Femur (tissue), 1 donor: ENCODE results near the gene ABCC3.
"Not testable (repeated sequence)": the region's sequence is repeated elsewhere in the genome, so short reads cannot be mapped to it uniquely, and the experiment has no call there.

Experiments used
- DNase-seq: peaks from one replicate; pipeline ENCODE4 v3.0.0-alpha.2; 2017

The ABCC3 gene

DNA sequence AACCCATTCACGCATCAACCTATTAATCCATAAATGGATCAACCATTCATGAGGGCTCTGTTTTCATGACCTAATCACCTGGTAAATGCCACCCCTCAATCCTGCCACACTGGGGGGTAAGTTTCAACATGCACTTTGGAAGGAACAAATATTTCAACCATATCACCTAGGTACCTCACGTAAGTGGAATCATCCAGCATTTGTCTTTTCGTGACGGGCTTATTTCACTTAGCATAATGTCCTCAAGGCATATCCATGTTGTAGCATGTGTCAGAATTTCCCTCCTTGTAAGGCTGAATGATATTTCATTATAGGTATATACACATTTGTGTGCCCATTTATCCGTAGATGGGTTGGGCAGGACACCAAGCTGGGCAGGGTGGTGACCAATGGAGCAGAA lies 37.4 kb downstream of the ABCC3 start:
- DNase-seq, result no peak

DNA sequence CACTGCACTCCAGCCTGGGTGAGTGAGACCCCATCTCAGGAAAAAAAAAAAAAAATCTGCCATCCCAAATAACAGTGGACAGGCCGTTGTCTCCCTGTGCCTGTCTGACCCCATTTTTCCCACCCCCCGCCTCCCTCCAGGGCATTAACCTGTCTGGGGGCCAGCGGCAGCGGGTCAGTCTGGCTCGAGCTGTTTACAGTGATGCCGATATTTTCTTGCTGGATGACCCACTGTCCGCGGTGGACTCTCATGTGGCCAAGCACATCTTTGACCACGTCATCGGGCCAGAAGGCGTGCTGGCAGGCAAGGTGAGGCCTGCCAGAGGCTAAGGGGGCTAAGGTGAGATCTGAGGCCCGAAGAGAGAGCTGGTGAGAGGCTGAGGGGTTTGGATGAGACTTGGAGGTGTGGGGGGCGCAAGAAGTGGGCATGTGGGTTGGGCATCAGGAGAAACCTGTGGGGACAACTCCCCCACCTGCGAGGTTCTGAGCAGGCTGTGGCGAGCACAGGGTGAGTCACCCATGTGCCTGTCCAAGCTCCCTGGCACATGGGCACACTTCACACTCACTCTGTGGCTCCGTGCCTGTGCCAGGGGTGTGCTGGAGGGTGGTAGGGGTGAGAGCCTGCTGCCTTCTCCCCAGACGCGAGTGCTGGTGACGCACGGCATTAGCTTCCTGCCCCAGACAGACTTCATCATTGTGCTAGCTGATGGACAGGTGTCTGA lies 38.3 kb downstream of the ABCC3 start:
- peak; percentile 11 for DNase-seq

DNA sequence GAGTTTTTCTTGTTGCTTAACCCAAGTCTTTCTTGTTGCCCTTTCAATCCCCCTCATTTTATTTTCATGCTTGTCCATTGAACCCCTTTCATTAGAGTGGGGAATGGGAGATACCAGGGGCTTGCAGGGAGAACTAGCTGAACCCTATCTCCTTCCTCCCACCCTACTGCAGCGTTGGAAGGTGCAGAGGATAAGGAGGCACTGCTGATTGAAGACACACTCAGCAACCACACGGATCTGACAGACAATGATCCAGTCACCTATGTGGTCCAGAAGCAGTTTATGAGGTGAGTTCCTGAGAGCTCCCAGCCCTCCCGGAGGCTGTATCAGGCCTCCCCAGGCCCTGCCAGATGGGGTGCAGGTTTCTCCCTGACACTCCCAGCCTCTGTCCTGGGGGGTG lies 40.5 kb downstream of the ABCC3 start:
- DNase-seq, result no peak

DNA sequence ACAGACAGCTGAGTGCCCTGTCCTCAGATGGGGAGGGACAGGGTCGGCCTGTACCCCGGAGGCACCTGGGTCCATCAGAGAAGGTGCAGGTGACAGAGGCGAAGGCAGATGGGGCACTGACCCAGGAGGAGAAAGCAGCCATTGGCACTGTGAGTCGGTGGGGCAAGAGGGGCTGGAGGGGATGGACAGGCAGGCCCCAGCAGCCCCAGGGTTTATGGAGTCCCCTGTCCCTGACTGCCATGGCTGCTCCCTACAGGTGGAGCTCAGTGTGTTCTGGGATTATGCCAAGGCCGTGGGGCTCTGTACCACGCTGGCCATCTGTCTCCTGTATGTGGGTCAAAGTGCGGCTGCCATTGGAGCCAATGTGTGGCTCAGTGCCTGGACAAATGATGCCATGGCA lies 40.9 kb downstream of the ABCC3 start:
- DNase-seq, result no peak

DNA sequence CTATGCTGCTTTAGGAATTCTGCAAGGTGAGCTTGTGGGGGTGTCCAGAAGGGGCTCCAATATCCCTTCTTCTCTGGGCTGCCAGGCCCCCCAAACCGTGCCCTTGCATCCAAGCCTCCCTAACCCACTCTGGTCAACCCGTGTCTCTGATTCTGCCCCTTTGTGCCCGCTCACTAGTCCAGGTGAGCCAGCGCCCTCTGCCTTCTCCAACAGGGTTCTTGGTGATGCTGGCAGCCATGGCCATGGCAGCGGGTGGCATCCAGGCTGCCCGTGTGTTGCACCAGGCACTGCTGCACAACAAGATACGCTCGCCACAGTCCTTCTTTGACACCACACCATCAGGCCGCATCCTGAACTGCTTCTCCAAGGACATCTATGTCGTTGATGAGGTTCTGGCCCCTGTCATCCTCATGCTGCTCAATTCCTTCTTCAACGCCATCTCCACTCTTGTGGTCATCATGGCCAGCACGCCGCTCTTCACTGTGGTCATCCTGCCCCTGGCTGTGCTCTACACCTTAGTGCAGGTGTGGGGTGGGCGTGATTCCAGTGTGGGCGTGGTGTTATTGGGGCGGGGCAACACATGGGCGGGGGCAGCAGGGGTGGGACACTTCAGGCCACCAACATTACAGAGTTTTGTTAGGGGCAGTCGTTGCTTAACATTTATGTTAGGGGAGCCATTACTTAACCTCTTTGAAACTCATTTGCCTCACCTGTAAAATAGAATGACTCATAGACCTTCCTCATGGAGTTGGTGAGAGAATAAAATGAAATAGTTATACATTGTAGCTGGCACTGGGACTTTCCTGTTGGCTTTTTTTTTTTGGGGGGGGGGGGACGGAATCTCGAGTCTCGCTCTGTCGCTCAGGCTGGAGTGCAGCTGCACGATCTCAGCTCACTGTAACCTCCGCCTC lies 41.6 kb downstream of the ABCC3 start:
- no peak for DNase-seq

DNA sequence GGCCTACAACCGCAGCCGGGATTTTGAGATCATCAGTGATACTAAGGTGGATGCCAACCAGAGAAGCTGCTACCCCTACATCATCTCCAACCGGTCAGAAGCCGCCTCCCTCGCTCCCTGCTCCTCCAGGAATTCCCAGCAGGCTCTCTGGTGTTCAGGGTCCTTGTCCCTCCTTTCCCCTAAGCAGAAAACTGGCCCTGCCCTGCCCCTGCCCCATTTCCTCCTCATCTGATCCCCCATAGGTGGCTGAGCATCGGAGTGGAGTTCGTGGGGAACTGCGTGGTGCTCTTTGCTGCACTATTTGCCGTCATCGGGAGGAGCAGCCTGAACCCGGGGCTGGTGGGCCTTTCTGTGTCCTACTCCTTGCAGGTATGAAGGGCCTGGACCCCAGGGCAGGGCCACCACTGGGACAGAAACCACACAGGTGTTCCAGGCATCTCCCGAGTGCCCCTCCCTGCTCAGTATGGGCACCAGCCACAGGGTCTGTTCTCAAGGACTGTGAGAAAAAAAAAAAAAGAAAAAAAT lies 43.2 kb downstream of the ABCC3 start:
- no peak for DNase-seq

DNA sequence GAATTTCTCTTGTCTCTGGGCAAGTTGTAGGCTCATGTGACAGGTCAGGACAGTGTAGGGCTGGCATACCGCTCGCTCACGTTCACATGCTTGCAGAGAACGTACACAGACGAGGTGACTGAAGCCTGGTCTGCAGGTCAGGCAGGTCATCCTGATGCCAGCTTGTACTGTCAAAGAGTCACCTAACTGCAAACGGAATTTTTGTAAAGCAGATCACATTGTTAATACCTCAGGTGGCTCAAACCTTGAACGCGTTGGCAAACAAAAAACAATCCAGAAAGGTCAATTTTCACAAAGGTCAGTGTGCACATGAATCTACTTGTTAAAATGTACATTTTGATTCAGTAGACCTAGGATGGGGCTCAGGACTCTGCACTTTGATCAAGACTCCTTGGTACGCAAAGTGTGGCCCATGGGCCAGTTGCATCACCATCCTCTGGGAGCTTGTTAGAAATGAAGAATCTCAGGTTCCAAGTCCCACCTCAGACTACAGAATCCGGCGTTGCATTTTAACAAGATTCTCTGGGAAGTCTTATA lies 44.4 kb downstream of the ABCC3 start:
- DNase-seq, result no peak

DNA sequence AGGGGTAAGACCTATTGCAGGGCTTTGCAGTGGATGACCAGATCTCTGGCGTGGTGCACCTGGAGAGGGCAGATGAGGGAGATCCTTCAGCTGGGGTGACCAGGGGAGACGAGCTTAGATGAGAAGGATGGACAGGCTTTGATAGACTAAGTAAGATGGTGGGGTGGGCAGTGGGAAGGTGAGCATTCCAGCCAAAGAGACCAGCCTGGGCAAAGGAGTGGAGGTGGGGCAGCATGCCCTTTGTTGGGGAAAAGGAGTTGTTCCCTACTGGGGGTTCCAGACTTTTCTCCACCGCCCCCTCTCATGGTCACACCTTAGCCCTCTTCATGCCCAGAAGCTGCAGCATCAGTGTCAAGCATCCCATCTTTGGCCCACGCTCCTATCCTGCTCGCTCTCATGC lies 45.4 kb downstream of the ABCC3 start:
- DNase-seq, result no peak

DNA sequence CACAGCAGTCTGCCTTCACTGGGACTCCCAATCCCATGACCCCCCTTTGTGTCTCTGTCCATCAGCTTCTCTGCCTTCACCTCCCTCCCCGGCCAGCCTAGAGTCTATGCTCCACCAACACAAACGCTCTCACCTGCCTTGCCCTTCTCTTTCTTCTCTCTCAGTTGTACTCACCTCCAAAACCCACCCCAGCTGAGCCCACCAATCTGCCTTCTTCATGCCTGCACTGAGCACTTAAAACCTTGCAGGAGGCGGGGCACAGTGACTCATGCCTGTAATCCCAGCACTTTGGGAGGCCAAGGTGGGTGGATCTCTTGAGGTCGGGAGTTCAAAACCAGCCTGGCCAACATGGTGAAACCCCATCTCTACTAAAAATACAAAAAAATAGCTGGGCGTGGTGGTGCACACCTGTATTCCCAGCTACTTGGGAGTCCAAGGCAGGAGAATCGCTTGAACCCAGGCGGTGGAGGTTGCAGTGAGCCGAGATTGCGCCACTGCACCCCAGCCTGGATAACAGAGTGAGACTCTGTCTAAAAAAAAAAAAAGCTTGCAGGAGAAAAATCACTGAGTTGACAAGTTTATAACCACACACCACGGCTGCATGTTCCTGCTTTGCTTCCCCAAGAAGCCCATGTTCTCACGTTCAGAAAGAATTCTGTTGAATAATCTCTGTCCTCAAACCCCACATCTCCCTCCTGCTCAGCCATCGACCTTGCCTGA lies 46.0 kb downstream of the ABCC3 start:
- DNase-seq, result not testable (repeated sequence)

DNA sequence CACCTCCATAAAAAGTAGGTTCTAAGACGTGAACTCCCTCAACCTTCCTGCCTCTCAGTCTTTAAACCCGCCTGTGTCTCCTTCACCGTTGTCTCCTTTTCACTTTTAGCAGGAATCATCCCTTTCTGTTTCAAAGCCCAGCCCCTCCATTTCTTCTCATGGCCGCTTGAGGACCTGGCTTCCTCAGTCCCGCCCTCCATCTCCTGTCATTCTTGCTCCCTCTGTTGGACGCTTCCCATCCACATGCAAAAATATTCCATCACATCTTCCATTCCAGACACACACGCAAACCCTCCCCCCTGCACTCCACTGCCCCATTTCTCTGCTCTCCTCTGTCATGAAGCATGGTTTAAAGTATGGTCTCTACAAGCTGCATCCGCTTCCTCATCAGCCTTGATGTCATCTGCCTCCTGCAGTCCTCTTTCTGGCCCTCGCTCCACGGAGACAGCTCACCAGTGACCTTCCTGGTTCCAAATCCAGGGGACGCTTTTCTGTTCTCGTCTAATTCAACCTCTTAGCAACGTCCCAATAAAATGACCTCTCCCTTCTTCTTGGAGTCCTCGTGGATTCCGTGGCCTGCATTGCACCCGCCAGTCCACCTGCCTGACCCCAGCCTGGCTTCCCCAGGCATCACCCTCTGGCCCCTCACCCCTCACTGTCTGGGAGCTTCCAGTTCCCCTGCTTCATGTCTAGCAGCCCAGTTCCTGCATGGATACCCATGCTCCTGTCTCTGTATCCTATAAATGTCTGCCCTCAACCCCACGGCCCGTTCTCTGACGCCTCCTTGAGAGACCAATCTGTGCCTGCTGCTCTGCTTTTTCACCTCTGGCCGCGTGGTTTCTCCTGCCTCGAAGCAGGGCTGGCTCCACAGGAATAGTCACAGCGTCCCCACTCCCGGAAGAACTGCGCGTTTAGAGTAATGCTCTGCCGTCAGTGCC lies 46.9 kb downstream of the ABCC3 start:
- DNase-seq, result peak; percentile 80

DNA sequence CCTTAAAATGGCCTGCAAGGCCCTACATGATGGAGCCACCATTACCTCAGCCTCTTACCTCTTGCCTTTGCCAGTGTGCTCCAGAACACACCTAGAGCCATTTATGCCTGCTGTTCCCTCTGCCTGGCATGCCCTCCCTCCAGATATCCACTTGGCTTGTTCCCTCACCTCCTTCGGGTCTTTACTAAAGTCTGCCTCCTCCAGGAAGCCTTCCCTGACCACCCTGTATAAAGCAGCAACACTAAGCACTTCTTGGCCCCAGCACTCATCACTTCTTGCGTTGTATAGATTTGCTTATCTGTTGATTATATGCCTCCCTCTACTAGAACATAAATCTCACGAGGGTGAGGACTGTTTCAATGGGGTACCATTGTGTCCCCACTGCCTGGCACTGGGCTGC lies 47.8 kb downstream of the ABCC3 start:
- no peak for DNase-seq

DNA sequence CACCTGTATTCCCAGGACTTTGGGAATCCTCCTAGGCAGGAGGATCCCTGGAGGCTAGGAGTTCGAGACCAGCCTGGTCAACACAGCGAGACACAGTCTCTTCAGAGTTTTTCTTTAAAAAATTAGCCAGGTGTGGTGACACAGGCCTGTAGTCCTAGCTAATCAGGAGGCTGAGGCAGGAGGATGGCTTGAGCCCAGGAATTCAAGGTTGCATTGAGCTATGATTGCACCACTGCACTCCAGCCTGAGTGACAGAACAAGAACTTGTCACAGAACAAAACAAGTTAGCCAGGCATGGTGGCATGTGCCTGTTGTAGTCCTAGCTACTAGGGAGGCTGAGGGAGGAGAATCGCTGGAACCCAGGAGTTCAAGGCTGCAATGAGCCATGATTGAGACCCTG lies 48.3 kb downstream of the ABCC3 start:
- DNase-seq, result no peak

DNA sequence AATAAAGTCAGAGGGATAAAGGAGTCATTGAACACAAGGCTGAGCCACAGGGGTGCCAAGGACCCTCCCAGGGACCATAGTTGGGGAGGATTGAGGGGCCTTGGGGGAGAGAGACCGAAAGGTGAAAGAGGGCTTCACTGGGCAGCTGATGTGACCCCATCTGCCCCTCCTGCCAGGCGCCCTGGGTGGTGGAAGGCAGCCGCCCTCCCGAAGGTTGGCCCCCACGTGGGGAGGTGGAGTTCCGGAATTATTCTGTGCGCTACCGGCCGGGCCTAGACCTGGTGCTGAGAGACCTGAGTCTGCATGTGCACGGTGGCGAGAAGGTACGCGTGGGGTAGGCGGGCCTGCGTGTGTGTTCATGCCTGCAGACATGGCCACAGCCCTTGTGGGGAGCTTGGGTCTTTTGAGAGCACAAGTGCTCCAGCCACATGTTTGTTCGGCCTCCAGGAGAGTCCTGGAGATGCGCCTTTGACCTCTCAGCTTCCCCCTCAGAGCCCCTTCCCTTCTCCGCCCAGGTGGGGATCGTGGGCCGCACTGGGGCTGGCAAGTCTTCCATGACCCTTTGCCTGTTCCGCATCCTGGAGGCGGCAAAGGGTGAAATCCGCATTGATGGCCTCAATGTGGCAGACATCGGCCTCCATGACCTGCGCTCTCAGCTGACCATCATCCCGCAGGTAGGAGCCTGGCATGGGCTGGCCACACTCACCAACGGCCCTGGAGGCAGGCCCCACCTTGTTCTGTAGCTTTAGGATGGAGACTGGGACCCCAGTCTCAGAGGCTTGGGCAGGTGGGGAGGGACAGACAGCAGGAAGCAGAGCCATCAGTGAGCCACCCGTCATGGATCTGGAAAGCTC lies 49.0 kb downstream of the ABCC3 start:
- DNase-seq, result no peak

DNA sequence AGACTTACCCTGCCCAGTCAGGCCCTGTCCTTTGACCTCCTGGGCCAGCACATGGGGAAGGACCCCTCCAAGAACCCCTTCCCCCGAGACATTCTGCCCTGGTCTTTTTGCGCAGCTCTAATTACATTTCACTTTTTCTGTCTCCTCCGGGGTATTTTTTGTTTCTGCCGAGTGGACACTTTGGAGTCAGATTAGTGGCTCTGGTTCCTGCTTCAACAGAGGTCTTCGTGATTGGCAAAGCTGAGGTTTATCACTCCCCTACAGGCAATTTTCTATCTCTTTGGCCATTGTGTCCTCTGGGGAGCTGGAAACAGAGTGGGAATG lies 49.6 kb downstream of the ABCC3 start:
- DNase-seq, result no peak

DNA sequence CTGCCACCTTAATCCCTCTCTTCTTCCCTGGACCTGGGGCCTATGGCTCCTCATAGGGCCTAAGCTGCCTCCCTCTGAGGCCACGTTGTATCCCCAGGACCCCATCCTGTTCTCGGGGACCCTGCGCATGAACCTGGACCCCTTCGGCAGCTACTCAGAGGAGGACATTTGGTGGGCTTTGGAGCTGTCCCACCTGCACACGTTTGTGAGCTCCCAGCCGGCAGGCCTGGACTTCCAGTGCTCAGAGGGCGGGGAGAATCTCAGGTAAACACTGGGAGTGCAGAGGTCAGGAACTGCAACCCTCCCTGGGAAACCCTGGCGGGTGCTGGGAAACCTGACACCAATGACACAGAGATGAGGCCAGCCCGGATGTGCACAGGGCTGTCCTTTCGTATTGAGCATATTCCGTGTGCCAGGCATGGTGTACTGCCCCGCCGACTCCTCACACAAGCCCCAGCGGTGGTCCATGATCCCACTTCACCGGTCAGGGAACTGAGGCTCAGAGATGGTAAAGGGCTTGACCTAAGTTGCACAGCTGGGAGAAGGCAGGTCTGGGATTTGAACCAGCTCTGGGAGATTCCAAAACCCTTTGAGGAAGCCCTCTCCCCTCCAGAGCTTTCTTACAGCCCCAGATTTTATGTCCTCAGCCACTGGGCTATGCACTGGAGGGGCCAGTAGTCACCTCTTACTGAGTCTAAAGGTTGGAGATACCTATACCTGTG lies 50.1 kb downstream of the ABCC3 start:
- DNase-seq, result no peak

DNA sequence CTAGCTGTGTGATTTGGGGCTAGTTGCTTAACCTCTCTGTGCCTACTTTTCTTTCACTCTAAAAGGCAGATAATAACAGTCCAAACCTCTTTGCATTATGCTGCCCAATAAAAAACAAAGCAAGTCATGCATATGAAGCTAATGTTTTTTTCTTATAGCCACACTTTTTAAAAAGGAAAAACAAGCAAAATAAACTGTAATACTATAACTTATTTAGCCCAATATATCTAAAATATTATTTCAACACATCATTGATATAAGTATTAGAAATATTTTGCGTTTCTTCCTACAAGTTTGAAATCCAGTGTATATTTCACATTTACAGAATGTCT lies 50.6 kb downstream of the ABCC3 start:
- DNase-seq, result no peak

DNA sequence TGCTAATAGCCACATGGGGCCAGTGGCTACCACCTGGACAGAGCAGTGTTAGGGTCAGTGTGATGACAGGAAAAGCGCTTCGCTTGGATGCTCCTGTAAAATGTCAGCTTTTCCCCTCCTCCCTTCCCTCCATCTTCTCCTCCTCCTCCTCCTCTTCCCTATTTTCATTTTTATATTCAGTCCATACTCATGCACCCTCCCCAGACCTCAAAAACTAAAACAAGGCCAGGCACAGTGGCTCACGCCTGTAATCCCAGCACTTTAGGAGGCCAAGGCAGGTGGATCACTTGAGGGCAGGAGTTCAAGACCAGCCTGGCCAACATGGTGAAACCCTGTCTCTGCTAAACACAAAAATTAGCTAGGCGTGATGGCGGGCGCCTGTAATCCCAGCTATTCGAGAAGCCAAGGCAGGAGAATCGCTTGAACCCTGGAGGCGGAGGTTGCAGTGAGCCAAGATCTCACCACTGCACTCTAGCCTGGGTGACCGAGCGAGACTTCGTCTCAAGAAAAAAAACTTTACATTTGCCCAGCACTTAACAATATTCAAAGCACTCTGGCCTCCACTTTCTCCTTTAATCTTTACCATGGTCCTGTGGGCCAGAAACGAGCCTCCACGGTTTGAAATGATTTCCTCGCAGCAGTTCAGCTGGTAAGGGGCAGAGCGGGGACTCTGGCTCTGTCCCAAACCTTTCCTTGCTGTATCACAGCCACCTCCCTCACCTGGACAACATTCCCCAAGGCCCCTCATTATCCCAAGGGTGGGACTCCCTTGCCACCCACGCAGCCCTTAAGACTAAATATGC lies 51.2 kb downstream of the ABCC3 start:
- DNase-seq, result no peak

DNA sequence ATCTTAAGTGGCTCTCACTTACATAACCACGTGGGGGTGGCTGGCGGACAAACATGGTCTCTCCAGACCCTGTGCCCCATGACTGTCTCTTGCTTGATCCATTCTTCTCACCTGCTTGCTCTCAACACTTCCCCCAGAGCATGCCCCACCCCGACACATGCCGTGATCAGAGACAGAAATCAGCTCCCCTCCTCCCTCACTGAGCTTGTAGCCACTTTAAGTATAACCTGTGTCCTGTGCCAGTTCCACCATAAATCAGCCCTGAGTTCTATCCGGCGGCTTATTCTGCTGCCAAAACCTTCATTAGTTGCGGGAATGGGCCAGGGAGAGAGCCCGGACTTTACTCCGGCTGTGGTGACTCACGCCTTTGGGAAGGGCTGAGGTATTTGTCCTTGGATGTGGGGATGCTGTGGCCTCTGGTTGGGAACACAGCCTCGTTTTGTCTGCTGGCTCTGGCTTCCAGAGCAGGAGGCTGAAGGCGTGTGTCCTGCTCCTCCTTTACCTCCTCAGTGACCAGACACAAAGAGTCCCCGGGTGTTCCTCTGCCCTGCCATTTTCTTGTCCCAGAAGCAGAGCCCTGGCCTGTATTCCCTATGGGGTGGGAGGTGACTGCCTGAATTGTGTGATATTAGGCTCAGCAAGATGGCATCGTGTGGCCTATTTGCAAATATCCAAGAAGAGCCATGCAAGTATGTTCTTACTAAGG lies 52.0 kb downstream of the ABCC3 start:
- peak; percentile 83 for DNase-seq
